Urinary bladder (tissue), 4 donors: Measurements from ENCODE around the gene INTS6. TPM values are rescaled to one million over a fixed set of nuclear protein-coding genes. Genes with fewer than 3 reads are reported as not detected.

Experiments
- DNase-seq: peaks from one replicate; pipeline ENCODE4 v3.0.0-alpha.2; 2015; ENCODE audit errors: extremely low spot score
- H3K27ac ChIP-seq: one replicate; pipeline ENCODE4 v1.5.1; 2013; ENCODE audit warnings: low read depth, mild to moderate bottlenecking, moderate library complexity
- H3K36me3 ChIP-seq: one replicate; pipeline ENCODE4 v1.6.1; 2013; ENCODE audit warnings: mild to moderate bottlenecking, moderate library complexity; ENCODE audit not compliant: insufficient read depth
- H3K4me1 ChIP-seq: one replicate; pipeline ENCODE4 v1.6.1; 2013; ENCODE audit warnings: mild to moderate bottlenecking, moderate library complexity; ENCODE audit not compliant: insufficient read depth
- H3K4me3 ChIP-seq: one replicate; pipeline ENCODE4 v1.5.1; 2013; ENCODE audit warnings: low read depth, low read length
- WGBS: extraction: QIAGEN DNeasy Blood & Tissue Kit; methylation state at CpG from one replicate; pipeline ENCODE4 v1.1.7; 2013; 5-methylcytosine and 5-hydroxymethylcytosine counted together
- polyA plus RNA-seq: library from polyadenylated mRNA; stranded (reverse); fragments of 200-250 nt; gene quantifications from one replicate; pipeline ENCODE4 v1.2.3, GENCODE V29; 2013
- total RNA-seq: library from RNA; depleted of rRNA; stranded (reverse); fragments of >200 nt; gene quantifications from one replicate; pipeline ENCODE4 v1.2.3, GENCODE V29; 2014
- donor health status: healthy with polysubstance abuse.
- donor health status: healthy.

Gene INTS6
- total and polyA plus RNA-seq, 2 donors, result 14.0 to 74.8 TPM

- H3K4me1 ChIP-seq, result no peaks in the 10 kb centered on the region
- H3K4me3 ChIP-seq, result no peak overlapping the region
- no peaks in the 10 kb centered on the region for H3K36me3 ChIP-seq
- no peak overlapping the region for H3K27ac ChIP-seq
- WGBS, result 88% methylated on average over 5 of the region's 5 CpGs
- no peak for DNase-seq
These were observed 116.1 kb downstream of the INTS6 start for GRCh38 chr13:51336746-51337145.

GRCh38 chr13:51333826-51334225 is 119.0 kb downstream of the INTS6 start:
- no peak for DNase-seq
- no peak overlapping the region for H3K4me3 ChIP-seq
- no peaks in the 10 kb centered on the region for H3K36me3 ChIP-seq
- H3K4me1 ChIP-seq, result no peaks in the 10 kb centered on the region
- no peak overlapping the region for H3K27ac ChIP-seq

GRCh38 chr13:51333421-51333820 is 119.4 kb downstream of the INTS6 start:
- no peak overlapping the region for H3K27ac ChIP-seq
- H3K36me3 ChIP-seq, result no peaks in the 10 kb centered on the region
- DNase-seq, result no peak
- H3K4me3 ChIP-seq, result no peak overlapping the region
- H3K4me1 ChIP-seq, result no peaks in the 10 kb centered on the region

- no peak for DNase-seq
- no peaks in the 10 kb centered on the region for H3K4me1 ChIP-seq
- H3K27ac ChIP-seq, result no peak overlapping the region
- no peaks in the 10 kb centered on the region for H3K36me3 ChIP-seq
- no peak overlapping the region for H3K4me3 ChIP-seq
- WGBS, result 88% methylated on average over 2 of the region's 2 CpGs
These were observed 120.1 kb downstream of the INTS6 start for GRCh38 chr13:51332566-51333361.

- Histone ChIP-seq H3K4me1 (no peaks in the 10 kb centered on the region), H3K36me3 (no peaks in the 10 kb centered on the region), H3K4me3 (no peak overlapping the region), H3K27ac (no peak overlapping the region)
- 75% methylated on average over 6 of the region's 6 CpGs for WGBS
- DNase-seq, result no peak
These were observed 121.4 kb downstream of the INTS6 start for GRCh38 chr13:51331354-51331861.

- H3K36me3 ChIP-seq, result no peaks in the 10 kb centered on the region
- WGBS, result 62% methylated on average over 3 of the region's 3 CpGs
- DNase-seq, result no peak
- no peak overlapping the region for H3K4me3 ChIP-seq
- H3K27ac ChIP-seq, result no peak overlapping the region
- no peaks in the 10 kb centered on the region for H3K4me1 ChIP-seq
These were observed 122.0 kb downstream of the INTS6 start for GRCh38 chr13:51330791-51331190.

GRCh38 chr13:51329606-51330005 is 123.2 kb downstream of the INTS6 start:
- WGBS, result 91% methylated on average over 3 of the region's 3 CpGs
- no peak for DNase-seq
- no peak overlapping the region for H3K4me3 ChIP-seq

GRCh38 chr13:51328488-51328887 is 124.3 kb downstream of the INTS6 start:
- 51% methylated on average over 6 of the region's 6 CpGs for WGBS
- Histone ChIP-seq H3K4me3 (no peak overlapping the region), H3K36me3 (no peaks in the 10 kb centered on the region), H3K4me1 (no peaks in the 10 kb centered on the region), H3K27ac (no peak overlapping the region)
- no peak for DNase-seq

More at GRCh38 chr13:51329606-51330005, 123.2 kb downstream of the INTS6 start:
- H3K27ac ChIP-seq, result no peak overlapping the region
- H3K4me1 ChIP-seq, result no peaks in the 10 kb centered on the region
- no peaks in the 10 kb centered on the region for H3K36me3 ChIP-seq

- Histone ChIP-seq H3K27ac (no peak overlapping the region), H3K4me1 (no peaks in the 10 kb centered on the region), H3K4me3 (no peak overlapping the region), H3K36me3 (no peaks in the 10 kb centered on the region)
- WGBS, result 96% methylated on average over 2 of the region's 2 CpGs
- no peak for DNase-seq
These were observed 124.9 kb downstream of the INTS6 start for GRCh38 chr13:51327961-51328360.

GRCh38 chr13:51326777-51327176 is 126.1 kb downstream of the INTS6 start:
- DNase-seq, result no peak
- no peak overlapping the region for H3K27ac ChIP-seq
- WGBS, result 76% methylated on average over 2 of the region's 2 CpGs
- H3K4me3 ChIP-seq, result no peak overlapping the region
- H3K4me1 ChIP-seq, result no peaks in the 10 kb centered on the region
- no peaks in the 10 kb centered on the region for H3K36me3 ChIP-seq

GRCh38 chr13:51325837-51326236 is 127.0 kb downstream of the INTS6 start:
- WGBS, result 91% methylated on average over 6 of the region's 6 CpGs
- no peak overlapping the region for H3K4me3 ChIP-seq
- no peaks in the 10 kb centered on the region for H3K4me1 ChIP-seq
- DNase-seq, result no peak
- H3K36me3 ChIP-seq, result no peaks in the 10 kb centered on the region
- H3K27ac ChIP-seq, result no peak overlapping the region

- Histone ChIP-seq H3K4me1 (no peaks in the 10 kb centered on the region), H3K4me3 (no peak overlapping the region), H3K27ac (no peak overlapping the region), H3K36me3 (no peaks in the 10 kb centered on the region)
- 80% methylated on average over 14 of the region's 14 CpGs for WGBS
- DNase-seq, result no peak
These were observed 128.0 kb downstream of the INTS6 start for GRCh38 chr13:51324714-51325420.

- H3K4me1 ChIP-seq, result no peaks in the 10 kb centered on the region
- 90% methylated on average over 5 of the region's 5 CpGs for WGBS
- no peak overlapping the region for H3K4me3 ChIP-seq
- no peaks in the 10 kb centered on the region for H3K36me3 ChIP-seq
- DNase-seq, result no peak
- H3K27ac ChIP-seq, result no peak overlapping the region
These were observed 128.9 kb downstream of the INTS6 start for GRCh38 chr13:51323824-51324511.

GRCh38 chr13:51322826-51323225 is 130.0 kb downstream of the INTS6 start:
- DNase-seq, result no peak
- WGBS, result 96% methylated on average over 3 of the region's 3 CpGs

More at GRCh38 chr13:51322826-51323225, 130.0 kb downstream of the INTS6 start:
- no peak overlapping the region for H3K27ac ChIP-seq
- no peak overlapping the region for H3K4me3 ChIP-seq
- H3K36me3 ChIP-seq, result no peaks in the 10 kb centered on the region
- no peaks in the 10 kb centered on the region for H3K4me1 ChIP-seq
